HK-2 (cell line): ENCODE measurements around the gene CYB561.
"Not testable (repeated sequence)": the region's sequence is repeated elsewhere in the genome, so short reads cannot be mapped to it uniquely, and the experiment has no call there.

Experiments used
- DNase-seq: peaks from one replicate; pipeline ENCODE4 v3.0.0-alpha.2; 2018; ENCODE audit not compliant: unreplicated experiment

The CYB561 gene

GRCh38 chr17:63479495-63480184 is 33.5 kb upstream of the CYB561 start:
- DNase-seq = no peak

- DNase-seq = peak; percentile 85
These were observed 32.8 kb upstream of the CYB561 start for GRCh38 chr17:63478814-63479494.

DNA sequence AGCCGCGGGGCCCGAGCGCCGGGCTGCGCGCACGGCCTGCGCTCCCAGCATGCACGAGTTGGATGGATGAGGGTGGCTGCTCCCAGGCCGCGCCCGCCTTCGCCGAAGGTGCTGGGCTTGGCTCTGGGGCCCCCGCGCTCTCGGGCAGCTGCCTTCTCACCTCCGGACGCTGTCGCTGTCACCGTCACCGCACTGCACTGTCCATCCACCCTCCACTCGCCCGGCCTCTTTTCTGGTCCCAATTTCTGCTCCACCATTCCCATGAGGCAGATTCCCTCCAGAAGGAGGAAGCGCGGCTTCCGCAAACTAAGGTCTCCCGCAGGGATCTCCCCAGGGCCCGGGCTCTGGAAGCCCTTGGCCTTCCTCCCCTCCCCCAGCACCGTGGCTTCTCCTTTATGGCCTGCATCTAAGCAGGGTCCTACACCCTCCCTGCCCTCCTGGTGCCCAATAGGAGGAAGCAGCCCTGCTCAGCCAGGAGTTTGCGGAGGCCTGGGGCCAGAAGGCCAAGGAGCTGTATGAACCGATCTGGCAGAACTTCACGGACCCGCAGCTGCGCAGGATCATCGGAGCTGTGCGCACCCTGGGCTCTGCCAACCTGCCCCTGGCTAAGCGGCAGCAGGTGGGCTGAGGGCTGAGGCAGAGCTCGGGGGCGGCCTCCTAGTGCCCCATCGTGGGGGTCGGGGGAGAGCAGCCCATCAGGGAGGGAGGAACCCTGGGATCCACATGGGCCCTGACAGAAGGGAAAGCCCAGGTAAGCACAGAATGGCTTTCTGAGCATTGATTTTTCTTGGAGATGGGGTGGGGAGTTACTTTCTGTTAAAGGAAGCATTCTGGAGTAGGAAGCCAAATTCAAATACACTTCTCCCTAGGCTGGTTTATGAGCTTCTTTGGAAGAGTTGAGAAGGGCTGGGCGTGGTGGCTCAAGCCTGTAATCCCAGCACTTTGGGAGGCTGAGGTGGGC is 31.7 kb upstream of the CYB561 start:
- no peak for DNase-seq

GRCh38 chr17:63476854-63477479 is 30.9 kb upstream of the CYB561 start, which contains the start of gene ACE:
ACE (plus strand) TSS chr17:63477061; CDS start chr17:63477095, 34 bp downstream.
- peak; percentile 47 for DNase-seq

DNA sequence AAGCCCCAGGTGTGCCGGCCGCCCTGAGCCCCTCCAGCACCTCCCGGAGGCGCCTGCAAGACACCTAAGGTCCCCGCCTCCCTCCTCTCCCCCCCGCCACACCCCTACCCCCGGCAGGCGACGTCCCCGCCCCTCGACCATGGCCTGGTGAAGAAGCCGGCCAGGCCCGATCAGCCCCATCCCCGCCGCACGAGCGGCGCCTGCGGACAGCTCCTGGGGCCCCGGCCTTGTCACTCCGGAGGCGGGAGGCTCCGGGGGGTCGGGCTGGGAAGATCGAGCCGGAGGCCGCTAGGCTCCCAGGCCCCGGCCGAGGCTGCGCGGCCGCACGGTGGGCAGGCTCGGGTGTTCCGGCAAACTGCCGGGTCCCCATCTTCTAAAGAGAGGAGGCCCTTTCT is 30.4 kb upstream of the CYB561 start:
- DNase-seq = no peak

DNA sequence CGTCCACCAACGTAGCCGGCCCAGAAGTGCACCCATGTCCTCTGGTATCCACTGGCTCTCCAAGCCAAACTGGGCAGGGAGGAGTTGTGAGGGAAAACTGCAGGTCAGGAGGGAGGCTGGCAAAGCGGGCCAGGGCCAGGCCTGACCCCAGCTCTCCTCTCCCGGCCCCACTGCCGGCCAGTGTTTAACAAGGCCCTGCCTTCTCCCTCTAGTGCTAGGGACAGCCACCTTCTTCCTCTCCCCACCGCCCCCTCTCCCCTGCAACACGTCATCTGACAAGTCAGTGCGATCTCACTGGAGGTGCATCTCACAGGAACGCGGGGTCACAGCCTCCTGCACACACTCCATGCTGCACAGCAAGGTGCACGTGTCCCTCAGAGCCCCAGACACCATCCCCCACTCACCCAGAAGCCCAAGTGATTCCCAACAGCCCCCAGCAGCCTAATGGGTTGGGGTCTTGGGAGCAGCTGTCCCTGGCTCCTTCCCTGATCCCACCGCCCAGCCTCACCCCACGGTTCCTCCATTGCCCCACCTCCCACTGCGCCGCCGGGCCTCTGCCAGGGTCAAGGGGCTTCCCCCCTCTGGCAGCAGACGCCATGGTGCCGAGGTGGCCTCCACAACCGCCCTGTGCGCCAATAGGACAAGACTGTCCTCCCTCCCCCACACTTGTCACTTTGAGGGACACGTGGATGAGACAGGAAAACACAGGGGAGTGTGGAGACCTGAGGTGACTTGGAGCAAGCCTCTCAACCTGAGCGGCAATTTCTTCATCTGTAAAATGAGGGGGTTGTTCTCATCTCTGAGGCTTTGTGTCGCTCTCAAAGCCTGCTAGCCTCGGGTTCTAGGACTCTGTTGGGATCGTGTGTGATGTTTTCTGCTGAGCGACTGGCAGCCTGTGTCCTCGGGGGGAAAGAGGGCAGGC is 29.6 kb upstream of the CYB561 start:
- DNase-seq = no peak

- no peak for DNase-seq
These were observed 28.7 kb upstream of the CYB561 start for GRCh38 chr17:63474586-63475460.

- DNase-seq = no peak
These were observed 28.1 kb upstream of the CYB561 start for GRCh38 chr17:63474174-63474573.

DNA sequence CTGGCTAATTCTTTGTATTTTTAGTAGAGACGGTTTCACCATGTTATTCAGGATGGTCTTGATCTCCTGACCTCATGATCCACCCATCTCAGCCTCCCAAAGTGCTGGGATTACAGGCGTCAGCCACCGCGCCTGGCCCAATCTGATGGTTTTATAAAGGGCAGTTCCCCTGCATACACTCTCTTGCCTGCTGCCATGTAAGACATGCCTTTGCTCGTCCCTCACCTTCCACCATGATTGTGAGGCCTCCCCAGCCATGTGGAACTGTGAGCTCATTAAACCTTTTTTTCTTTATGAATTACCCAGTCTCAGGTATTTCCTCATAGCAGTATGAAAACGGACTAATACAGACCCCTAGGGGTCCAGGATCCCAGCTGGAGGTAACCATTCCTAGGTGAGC is 22.0 kb upstream of the CYB561 start:
- DNase-seq = not testable (repeated sequence)

- no peak for DNase-seq
These were observed 18.7 kb upstream of the CYB561 start for GRCh38 chr17:63464691-63465236.

- no peak for DNase-seq
These were observed 17.7 kb upstream of the CYB561 start for GRCh38 chr17:63463771-63464170.

DNA sequence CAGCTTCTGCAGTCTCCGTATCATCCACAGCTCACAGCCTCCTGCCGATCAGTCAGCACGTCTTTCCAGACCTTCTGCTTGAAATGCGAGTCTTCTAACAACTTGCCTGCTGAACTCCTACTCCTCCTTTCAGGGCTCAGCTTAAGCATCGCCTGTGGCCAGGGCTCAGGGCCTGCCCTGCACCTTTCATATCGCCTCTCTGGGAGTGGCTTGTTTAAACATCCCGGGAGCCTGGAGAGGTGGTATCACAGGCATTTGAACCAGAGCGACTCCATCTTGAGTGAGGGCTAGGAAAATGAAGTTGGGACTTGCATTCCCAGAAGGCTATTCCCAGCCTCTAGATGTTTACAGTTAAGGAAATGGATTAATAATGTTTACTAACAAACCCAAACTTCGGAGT is 13.9 kb upstream of the CYB561 start:
- DNase-seq = no peak

DNA sequence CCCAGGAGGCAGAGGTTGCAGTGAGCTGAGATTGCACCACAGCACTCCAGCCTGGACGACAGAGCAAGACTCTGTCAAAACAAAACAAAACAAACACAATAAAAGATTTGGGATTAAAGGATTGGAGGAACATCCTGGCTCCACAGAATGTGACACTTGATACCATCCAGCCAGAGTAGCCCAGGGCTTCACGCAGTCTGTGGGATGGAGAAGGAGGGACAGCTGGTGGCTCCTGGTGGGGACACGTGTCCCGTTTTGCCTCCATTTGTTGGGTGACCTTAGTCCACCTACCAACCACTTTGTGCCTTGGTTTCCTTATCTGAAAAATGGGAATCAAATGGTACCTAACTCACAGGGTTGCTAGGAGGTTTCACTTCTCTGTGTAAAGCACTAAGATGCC is 12.4 kb upstream of the CYB561 start:
- no peak for DNase-seq

DNA sequence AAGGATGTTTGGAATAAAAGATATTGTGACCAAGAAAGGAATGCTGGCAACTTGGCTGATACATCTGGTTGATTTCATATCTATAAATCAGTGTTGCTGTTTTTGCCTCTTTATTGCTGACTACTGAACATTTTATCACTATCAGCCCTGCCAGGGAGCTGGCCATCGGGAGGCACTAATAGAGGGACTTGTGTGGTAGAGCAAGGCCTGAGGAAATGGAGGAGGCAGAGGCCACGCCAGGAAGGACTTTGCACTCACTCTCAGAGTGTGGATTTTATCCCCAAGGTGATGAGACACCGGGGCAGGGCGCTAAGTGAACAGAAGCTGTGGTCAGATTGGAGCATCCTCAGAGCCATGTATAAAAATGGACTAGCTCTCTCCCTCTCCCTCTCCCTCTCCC is 9.3 kb upstream of the CYB561 start:
- no peak for DNase-seq

DNA sequence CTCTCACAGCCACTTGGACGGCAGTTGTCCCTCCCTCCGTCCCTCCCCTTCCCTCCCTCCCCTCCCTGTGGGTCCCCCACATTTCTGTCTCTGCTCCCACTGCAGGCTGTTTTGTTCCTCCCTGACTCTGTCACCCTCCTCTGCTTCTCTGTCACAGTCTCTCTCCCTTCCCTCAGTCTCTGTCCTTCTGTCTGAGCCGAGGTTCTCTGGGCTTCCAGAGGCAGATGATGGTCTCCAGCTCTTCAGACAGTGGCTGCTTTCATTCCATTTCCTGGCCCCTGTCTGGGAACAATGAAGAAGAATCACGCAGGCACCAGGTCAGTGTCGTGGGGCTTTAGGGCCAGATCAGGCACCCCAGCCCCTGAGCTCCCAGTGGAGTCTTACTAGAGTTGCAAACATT is 8.8 kb upstream of the CYB561 start:
- no peak for DNase-seq

DNA sequence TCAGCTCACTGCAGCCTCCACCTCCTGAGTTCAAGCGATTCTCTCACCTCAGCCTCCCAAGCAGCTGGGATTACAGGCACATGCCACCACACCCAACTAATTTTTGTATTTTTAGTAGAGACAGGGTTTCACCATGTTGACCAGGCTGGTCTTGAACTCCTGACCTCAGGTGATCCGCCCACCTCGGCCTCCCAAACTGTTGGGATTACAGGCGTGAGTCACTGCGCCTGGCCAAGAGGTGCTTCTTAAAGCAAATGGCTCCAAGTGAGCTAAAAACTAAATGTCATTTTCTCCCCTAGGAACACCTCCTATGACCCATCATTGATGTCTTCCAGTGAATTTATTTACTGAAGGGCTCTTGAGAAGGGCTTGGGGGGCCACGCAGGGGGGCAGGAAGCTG is 8.3 kb upstream of the CYB561 start:
- not testable (repeated sequence) for DNase-seq

DNA sequence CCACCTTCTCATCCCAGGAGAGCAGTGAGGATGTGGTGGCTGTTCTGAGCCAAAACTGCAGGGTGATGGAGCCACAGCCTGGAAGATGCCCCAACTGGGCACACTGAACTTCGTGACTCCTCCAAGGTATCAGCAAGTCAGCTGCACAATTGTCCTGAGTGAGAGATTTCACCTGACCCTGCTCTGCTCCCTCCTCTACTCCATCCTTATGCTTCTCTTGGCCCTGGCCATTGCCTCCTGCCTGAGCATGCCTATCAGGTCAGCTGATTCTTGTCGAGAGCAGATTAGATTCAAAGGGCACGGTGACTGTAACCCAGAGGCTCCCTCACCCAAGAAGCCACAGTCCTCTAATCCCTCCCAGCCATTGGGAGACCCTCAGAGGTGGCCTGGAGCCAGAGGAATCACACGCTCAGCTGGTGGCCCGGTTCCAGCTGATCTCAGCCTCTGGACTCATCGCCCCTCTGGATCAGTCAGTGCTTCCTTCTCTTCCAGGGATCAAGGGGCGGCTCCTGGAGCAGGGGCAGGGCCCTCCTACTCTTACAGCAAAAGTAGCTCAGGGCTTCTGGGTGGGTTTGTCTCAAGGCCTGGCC is 7.0 kb upstream of the CYB561 start:
- DNase-seq = no peak

- no peak for DNase-seq
These were observed 6.2 kb upstream of the CYB561 start for GRCh38 chr17:63452046-63452961.
